SKM-1 (cell line): ENCODE data around the gene SPINT2.

Experiments
- DNase-seq: peaks from one replicate; lab custom pipeline; 2025; ENCODE audit not compliant: unreplicated experiment; lab: John Stamatoyannopoulos, UW

Gene SPINT2

DNA sequence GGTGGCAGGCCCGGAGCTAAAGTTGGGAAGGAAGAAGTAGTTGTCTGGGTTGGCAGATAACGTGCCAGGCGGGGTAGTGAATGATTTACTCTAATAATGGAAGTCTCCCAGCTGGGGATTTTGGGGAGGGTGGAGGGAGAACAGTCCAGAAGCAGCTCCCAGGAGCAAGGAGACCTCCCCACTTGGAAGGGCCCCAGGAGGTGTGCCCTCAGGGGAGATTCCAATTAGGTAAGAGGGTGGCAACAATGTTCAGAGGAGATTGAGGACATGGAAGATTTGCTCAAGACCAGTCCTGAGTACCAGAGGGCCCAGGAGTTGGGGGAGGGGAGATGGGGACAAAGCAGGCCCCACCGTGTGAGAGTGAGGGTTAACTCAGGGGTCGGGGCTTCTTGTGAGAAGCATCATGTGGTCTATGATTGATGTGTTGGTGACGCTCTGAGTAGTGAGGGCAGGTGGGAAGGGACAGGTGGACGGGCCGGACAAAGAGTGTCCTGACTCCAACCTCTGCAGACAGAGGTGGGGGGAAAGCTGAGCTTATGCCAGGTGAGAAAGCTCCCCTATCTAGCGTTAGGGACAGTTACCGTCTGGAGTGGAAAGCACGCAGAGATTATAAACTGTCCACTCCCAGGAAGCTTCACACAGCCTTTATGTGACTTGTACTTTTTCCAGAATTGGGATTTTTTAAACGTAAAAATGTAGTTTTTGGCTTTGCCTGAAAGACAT lies 3.5 kb downstream of the SPINT2 start:
- no peak for DNase-seq

DNA sequence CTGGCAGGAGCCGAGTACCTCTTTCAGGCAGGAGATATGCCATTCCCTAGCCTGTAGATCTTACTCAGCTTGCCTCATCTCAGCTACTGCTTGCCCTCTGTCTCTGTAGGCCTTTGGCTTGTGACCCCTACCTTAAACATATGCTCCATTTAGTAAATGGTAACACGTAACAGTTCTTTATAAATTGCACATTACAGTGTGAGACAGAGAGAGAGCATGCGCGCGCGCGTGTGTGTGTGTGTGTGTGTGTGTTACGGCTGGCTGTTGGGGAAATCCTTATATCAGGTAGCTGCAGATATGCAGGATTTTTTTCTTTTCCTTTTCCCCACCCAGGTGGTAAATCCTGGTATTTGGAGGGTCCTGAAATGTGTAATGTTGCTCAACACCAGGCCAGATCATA lies 4.2 kb downstream of the SPINT2 start:
- DNase-seq, result no peak

DNA sequence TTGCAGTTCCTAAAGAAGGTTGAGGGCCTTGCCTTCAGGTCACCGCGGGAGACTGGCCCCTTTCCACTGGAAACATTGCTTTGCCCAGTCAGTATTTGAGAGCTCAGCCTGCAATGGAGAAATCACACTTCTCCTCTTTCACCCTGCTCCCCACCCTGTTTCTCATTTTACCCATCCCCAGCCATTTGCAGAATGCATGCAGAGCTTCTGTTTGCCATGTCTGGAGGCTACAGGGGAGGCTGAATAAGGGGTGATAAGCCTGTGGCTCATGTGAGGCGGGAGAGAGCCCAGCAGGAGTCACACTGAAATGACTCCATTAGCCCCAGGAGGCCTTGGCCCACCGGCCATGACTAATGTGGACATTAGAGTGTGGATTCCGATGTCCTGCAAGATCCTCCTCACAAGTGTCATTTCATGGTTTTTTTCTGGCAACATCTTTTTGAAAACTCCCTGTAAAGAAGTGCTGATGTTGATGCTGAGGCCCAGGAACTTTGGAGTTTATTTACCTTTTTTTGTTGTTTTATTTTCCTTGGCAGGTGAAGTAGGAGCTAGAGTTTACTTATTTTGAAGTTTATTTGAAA lies 6.3 kb downstream of the SPINT2 start:
- DNase-seq, result no peak

DNA sequence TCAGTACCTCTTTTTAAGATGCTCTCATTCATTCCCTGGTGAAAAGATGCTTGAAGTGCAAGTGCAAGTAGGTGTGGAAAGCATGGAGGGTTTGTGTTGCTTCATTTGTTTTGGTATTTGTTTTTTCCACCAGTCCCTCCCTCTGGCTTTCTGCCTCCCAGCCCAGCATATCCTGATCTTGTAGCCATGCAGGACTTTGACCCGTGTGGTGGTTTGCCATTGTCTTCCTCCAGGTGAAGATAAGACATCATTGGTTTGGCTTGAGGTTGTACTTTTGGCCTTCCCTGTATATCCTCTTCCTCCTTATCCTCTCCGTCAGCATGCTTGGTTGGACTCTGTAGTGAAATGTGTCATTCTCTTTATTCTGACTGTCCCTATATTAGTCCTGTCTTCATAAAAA lies 9.1 kb downstream of the SPINT2 start:
- no peak for DNase-seq

DNA sequence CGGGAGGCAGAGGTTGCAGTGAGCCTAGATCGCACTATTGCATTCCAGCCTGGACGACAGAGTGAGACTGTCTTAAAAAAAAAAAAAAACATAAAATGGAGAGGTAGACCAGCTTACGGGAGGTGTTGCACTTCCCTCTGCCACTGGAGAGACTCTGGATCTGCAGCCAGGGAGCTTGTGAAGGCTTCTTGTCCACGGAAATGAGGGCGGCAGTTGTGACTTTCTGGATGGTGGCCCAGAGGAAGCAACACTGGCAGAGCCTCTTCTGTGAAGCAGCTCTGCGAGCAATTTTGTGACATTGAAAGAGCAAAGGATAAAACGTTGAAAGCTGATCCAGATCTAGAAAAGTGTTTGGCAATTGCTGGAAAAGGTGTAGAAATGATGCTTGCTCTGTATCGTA lies 10.4 kb downstream of the SPINT2 start:
- DNase-seq, result no peak

DNA sequence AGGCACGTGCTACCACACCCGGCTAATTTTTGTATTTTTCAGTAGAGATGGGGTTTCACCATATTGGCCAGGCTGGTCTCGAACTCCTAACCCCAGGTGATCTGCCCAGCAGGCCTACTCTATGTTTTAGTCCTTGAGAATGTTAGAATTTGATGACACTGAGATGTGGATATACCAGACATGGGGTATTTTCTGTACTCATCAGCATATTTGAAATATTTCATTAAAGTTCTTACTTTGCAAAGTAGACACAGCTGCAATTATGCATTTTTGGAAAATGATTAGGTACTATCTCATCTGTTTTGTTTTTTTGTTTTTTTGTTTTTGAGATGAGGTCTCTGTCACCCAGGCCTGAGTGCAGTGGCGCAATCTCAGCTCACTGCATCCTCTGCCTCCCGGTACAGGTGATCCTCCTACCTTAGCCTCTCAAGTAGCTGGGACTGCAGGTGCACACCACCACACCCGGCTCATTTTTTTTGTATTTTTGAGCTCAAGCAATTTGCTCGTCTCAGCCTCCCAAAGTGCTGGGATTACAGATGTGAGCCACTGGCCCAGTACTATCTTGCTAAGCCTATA lies 12.7 kb downstream of the SPINT2 start:
- no peak for DNase-seq

DNA sequence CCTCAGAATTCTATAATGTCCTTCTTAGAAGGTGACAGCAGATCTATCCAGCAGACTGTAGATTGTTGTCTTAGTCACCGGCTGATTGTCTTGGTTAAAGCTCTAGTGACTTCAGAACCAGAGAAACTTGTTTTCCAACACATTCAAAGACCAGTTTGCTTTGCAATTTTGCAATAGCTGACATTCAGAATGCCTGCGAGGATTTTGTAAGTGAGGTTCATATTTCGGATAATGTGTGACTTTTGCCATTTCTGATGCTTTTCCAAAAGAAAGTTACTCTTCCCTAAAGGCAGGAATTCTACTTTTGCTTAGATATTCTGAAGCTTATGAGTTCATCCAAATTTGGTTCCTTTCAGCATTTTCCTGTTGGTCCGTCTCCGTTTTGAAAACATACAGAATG lies 13.2 kb downstream of the SPINT2 start:
- DNase-seq, result no peak

DNA sequence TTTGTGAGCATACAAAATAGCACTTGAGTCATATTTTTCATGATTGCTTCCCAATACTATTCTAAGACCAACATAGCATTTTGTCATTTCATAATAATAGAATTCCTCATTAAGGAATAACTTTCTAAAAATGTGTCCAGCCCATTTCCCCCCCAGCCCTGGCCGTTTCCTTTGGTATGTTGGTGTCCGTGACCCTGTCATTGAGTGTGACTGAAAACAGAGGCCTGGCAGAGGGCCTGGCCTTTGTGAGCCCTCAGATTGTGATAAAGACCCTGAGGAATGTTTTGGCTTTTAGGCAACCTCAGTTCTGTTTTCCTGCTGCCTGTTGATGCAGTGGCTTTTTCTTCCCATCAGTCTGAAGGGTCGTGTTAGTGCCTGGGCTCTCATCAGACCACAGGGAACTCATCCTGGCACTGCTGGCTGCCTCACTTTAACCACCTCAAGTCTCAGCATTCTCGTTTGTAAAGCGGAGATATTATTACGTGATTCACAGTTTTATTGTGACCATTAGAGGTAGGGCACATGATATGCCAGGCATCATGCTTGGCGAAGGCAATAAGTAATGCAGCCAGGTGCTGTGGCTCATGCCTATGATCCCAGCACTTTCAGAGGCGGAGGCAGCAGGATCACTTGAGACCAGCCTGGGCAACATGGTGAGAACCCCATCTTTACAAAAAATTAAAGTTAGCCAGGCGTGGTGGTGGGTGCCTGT lies 13.8 kb downstream of the SPINT2 start:
- DNase-seq, result no peak

DNA sequence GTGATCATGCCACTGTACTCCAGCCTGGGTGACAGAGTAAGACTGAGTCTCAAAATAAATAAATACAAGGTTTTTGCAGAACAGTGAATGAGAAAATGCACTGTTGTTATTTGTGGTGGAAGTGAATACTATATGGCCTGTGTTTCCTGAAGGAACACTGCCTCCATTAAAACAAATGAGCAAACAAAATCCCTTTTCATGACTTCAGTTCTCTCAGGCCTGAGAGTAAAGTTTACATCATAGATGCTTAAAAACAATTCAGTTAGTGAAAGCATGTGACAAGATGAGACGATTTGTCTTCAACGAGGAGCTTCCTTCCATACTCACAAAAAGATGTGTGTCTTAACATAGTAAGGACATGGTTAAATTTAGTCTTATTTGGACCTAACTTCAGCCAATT lies 14.4 kb downstream of the SPINT2 start:
- DNase-seq, result no peak

DNA sequence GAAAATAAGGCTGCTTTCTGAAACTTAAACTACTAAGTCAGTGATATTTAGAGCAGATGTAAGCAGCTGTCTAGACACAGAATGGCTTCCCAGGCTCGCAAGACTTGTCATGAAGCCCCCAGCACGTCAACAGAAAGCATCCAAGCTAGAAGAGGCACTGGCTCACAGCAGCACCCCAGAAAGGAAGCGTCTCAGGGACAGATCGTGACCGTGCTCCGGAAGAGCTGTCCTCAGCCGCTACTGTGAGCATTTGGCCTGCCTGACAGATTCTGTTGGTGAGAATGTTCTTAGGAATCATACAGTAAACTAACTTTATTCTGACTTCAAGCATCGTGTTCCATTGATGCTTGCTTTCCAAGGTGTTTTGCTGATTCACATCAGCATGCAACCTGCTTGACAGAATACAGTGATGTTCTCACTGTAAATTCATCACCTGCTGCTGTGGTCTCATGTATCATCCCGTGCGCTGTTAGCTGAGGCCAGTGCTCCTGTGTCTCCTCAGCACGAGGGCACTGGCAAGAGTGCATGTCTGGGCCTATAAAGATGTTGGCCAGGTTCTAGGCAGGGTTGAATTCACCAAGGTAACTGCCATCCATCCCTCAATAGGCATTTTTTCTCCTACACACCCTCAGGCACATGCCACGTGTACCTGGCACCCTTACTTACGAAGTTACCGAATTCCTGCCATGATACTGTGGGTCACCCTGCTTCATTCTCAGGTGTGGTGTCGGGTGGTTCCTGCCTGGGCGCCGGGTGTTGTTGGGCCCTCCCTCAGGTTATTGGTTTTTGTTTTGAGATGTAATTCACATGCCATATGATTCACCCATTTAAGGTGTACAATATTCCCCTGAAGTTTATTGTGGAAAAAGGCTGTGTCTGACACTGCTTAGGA lies 15.9 kb downstream of the SPINT2 start:
- no peak for DNase-seq

DNA sequence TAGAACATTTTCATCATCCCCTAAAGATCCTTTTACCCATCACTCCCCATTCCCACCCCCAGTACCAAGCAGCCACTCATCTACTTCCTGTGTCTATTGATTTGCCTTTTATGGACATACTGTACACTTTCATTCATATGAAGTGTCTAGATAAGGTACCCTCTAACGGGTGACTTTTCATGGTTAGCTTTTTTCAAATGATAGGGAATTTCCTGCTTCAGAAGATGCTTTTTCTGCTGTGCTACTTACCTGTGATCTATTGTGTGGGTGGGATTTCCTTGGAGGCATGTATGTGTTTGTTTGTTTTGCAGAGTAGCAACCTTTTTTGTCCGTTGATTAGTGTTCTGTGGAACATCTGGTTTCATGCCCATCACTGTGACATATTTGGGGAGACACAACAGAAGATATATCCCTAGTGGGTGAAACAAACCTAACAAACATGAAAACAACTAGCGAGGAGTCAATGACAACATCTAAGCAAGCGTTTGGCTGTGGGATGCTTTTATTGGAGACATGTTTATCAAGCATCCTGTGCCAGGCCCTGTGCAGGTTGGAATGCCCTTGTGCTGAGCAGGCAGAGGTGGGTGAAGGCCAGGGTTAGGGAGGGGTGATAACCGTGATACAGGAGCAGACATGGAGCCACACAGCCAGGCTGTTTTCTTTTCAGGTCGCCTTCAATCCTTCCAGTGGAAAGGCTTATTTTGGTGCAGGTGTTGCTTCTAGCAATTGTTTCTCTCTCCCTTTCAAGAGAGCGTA lies 17.6 kb downstream of the SPINT2 start:
- no peak for DNase-seq

DNA sequence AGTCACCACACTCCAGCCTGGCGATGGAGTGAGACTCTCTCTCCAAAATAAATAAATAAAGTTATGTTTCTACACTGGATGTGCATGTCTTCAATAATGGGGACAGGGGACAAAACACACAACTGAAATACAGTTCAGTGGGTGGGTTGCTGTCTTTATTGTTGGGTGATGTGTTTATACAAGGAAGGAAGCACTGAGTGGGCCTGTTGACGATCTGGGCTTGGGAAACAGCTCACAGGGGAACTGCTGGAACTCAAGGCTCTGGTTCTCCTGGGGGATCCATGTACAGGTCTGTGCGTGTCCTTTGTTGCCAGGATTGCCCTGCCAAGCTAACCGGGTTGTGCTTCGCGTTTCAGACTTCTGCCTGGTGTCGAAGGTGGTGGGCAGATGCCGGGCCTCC lies 18.9 kb downstream of the SPINT2 start:
- no peak for DNase-seq

DNA sequence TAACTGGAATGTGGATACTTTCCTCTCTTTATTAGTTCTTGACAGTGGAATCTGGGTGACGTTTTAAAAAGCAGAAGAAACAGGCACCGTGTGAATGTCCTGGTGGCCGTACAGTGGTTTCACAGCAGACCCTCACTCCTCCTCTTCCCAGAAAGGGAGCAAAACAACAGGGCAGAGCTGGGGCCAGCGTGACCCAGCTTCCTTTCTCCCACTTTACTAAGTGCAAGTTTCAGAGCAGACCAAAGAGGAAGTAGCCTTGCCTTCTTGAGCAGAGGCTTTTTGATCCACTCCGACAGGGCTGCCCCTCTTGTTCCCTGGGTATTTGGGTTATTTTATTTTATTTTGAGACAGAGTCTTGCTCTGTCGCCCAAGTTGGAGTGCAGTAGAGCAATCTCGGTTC lies 20.0 kb downstream of the SPINT2 start:
- peak; percentile 25 for DNase-seq

DNA sequence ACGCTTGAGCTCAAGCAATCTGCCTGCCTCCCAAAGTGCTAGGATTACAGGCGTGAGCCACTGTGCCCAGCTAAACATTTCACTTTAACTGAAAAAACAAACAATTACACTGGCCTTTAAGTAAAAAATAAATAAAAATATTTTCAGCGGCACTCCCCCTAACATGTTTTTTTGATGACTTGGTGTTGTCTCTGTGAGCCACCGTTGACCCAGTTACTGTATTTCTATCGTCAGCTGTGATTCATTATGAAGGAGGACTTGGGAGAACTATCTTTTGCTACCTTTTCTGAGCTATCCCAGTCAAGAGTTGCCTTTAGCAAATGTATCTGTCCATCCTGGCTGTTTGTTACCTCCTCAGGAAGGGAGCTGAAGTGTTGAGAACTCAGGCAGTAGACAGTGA lies 21.2 kb downstream of the SPINT2 start:
- DNase-seq, result no peak

DNA sequence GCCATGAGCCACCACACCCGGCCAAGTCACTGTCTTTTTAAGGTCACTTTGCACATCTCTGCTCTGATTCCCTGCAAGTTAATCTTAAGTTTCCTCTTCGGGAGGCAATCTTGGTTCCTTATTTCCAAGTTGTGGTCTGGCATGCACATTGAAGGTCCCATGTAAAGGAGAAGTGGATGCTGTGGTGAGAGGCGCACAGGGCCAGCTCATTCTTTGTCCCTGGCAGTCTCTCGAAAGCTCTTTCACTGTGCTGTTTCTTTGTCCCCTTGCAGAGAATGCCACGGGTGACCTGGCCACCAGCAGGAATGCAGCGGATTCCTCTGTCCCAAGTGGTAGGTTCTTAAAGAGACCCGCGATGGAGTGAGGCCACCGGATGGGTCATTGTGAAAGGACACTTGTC lies 23.2 kb downstream of the SPINT2 start:
- peak; percentile 31 for DNase-seq

DNA sequence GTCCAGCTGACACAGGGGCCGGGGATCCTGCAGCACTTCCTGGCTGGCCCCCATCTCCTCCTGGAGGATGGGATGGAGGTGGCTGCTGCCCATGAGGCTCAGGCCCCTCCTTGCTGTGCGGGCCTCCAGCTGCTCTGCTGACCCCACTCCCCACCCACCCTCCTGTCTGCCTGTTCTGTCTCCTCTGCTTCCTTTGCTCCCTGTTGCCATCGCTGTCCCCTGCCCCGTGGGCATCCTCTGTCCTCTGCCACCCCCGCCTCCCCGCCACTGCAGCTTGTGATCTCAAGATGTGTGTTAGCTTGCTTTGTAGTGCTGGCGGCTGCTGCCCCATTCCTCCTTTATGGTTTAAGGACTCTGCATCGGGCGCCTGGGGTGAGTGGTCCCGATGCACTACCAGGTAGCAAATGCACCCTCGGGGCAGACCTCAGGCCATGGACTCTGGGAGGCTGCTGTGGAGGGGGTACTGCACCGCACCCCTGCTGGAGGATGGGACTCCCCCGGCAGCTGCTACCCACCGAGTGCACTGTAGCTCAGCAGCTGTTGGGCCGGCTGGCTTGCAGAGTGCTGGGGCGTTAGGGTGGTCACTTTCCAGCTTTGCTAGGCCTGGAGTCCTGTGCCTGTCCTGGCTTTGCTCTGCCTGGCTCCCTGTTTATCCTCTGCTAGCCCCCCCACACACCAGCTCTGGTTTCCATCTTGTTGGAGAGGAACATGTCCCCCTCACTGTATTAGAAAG lies 23.9 kb downstream of the SPINT2 start:
- DNase-seq, result no peak

DNA sequence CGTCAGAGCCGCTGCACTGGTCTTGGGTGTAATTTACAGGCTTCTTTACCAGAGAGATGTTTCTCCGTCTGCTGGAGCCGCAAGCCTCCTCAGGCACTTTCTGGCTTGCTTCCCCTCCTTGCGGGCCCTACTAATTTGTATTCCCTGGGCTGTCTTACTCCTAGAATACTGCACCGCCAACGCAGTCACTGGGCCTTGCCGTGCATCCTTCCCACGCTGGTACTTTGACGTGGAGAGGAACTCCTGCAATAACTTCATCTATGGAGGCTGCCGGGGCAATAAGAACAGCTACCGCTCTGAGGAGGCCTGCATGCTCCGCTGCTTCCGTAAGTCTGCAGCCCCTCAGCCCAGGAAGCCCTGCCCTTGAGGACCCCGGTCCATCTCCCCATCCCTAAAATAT lies 25.6 kb downstream of the SPINT2 start:
- DNase-seq, result no peak

DNA sequence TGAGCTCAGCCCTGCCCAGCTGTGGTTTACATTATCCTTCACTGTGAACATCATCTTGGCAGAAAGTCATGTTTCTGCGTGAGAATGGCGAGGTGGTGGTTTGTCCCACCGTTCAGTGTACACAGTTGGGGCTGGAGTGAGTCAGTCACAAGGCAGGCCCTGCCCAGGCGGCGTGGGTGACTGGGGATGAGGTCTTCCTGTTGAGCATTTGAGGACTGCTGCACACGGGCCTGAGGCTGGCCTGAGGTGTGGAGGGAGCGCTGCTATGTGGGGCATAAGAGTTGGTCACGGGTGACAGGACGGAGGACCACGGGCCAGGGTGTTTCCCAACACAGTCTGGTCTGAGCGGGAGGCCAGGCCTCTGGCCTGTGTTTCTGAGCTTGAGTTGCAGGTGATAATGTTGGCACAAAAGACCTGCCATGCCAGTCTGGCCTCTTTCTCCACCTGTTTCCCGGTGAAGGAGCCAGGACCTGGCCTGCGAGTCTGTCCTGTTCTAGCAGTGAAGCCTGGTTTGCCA lies 26.3 kb downstream of the SPINT2 start:
- DNase-seq, result no peak

DNA sequence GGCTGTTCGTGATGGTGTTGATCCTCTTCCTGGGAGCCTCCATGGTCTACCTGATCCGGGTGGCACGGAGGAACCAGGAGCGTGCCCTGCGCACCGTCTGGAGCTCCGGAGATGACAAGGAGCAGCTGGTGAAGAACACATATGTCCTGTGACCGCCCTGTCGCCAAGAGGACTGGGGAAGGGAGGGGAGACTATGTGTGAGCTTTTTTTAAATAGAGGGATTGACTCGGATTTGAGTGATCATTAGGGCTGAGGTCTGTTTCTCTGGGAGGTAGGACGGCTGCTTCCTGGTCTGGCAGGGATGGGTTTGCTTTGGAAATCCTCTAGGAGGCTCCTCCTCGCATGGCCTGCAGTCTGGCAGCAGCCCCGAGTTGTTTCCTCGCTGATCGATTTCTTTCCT lies 27.5 kb downstream of the SPINT2 start:
- no peak for DNase-seq

DNA sequence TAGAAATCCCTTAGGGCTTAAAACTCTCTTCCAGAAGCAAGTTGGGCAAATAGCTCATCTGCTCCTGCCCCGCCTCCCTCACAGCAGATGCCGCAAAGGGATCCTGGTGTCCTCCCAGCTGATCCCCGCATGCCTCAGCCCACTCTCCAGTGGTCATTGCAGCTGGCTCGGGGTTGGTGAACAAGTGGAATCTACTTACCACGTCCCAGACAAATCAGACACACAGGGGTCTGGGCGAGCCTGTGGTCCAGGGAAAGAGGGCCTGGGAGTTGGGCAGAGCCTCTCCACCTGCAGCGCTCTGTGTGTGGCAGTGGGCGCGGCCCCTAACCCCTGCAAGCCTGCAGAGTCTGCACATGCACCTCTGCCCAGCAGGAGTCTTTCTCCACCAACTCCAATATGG lies 28.9 kb downstream of the SPINT2 start:
- DNase-seq, result no peak
